GM23338 (cell line): ENCODE results near the gene COL4A2. TPM values are rescaled to one million over a fixed set of nuclear protein-coding genes. Genes with fewer than 3 reads are reported as not detected.

Source experiments
- ATAC-seq: fragments of 200-7000 bp; cut with Tn5 transposase; 3 replicates; pipeline ENCODE4 v1.9.1; 2020
- DNase-seq: peaks from one replicate; pipeline ENCODE4 v3.0.0-alpha.2; 2015; ENCODE audit warnings: low spot score
- H2AFZ ChIP-seq: fragments of 200-600 bp; sonication (generic); 2 replicates; pipeline ENCODE4 v1.8.0; 2016; ENCODE audit warnings: antibody characterized with exemption, mild to moderate bottlenecking, moderate library complexity
- H3F3A ChIP-seq: fragments of 200-600 bp; sonication (generic); replicated peaks from 2 replicates; pipeline ENCODE4 v1.8.0; 2017; ENCODE audit warnings: antibody characterized with exemption, mixed run types, low read depth
- H3K27ac ChIP-seq: fragments of 200-600 bp; sonication (generic); 2 replicates; pipeline ENCODE4 v1.6.1; 2016; ENCODE audit warnings: low read depth
- H3K27me3 ChIP-seq: fragments of 200-600 bp; sonication (generic); 2 replicates; pipeline ENCODE4 v1.8.0; 2016; ENCODE audit warnings: mild to moderate bottlenecking, mixed run types, moderate library complexity; ENCODE audit not compliant: insufficient read depth
- H3K36me3 ChIP-seq: fragments of 200-600 bp; sonication (generic); 2 replicates; pipeline ENCODE4 v1.8.0; 2016; ENCODE audit warnings: mild to moderate bottlenecking; ENCODE audit not compliant: insufficient read depth
- H3K4me1 ChIP-seq: fragments of 200-600 bp; sonication (generic); 2 replicates; pipeline ENCODE4 v1.8.0; 2016; ENCODE audit warnings: mild to moderate bottlenecking, moderate library complexity; ENCODE audit not compliant: insufficient read depth
- H3K4me2 ChIP-seq: fragments of 200-600 bp; sonication (generic); 2 replicates; pipeline ENCODE4 v1.7.1; 2017; ENCODE audit warnings: mixed run types
- H3K4me3 ChIP-seq: fragments of 200-600 bp; sonication (generic); 2 replicates; pipeline ENCODE4 v1.6.1; 2016; ENCODE audit warnings: mixed run types
- H3K79me2 ChIP-seq: fragments of 200-600 bp; sonication (generic); replicated peaks from 2 replicates; pipeline ENCODE4 v1.8.0; 2017; ENCODE audit warnings: mild to moderate bottlenecking; ENCODE audit not compliant: insufficient read depth
- H3K9me2 ChIP-seq: fragments of 200-600 bp; sonication (generic); 2 replicates; pipeline ENCODE4 v1.8.0; 2017; ENCODE audit not compliant: insufficient read depth
- H4K20me1 ChIP-seq: fragments of 200-600 bp; sonication (generic); replicated peaks from 2 replicates; pipeline ENCODE4 v1.8.0; 2017; ENCODE audit warnings: mild to moderate bottlenecking; ENCODE audit not compliant: insufficient read depth
- H3K27ac Mint-ChIP-seq: 2 replicates; pipeline ENCODE4 v1.8.0; 2020; ENCODE audit warnings: inconsistent platforms, mild to moderate bottlenecking, moderate library complexity, mixed read lengths
- H3K27me3 Mint-ChIP-seq: 3 replicates; pipeline ENCODE4 v1.8.0; 2022; ENCODE audit warnings: low read depth, mild to moderate bottlenecking, moderate library complexity, mixed read lengths, inconsistent platforms; ENCODE audit not compliant: insufficient read depth, poor library complexity
- H3K36me3 Mint-ChIP-seq: 3 replicates; pipeline ENCODE4 v1.8.0; 2021; ENCODE audit warnings: low read depth, mild to moderate bottlenecking, inconsistent platforms, moderate library complexity, mixed read lengths
- H3K4me1 Mint-ChIP-seq: 3 replicates; pipeline ENCODE4 v1.8.0; 2020; ENCODE audit warnings: mild to moderate bottlenecking, inconsistent platforms, mixed read lengths
- H3K4me3 Mint-ChIP-seq: 3 replicates; pipeline ENCODE4 v1.8.0; 2021; ENCODE audit warnings: moderate library complexity, mild to moderate bottlenecking, inconsistent platforms, mixed read lengths
- H3K9me3 Mint-ChIP-seq: 3 replicates; pipeline ENCODE4 v1.8.0; 2020; ENCODE audit warnings: moderate library complexity, mild to moderate bottlenecking, inconsistent platforms, mixed read lengths
- EZH2phosphoT487 ChIP-seq: fragments of 200-600 bp; sonication (generic); IDR thresholded peaks from one replicate; pipeline ENCODE4 v1.8.1; 2018; ENCODE audit warnings: antibody characterized with exemption; ENCODE audit not compliant: unreplicated experiment
- JUNB ChIP-seq: IDR thresholded peaks from one replicate; pipeline ENCODE4 v1.6.1; 2016; ENCODE audit warnings: antibody characterized with exemption; ENCODE audit not compliant: unreplicated experiment
- REST ChIP-seq: IDR thresholded peaks from one replicate; pipeline ENCODE4 v1.6.1; 2018; ENCODE audit warnings: antibody characterized with exemption; ENCODE audit not compliant: unreplicated experiment
- ZNF331 ChIP-seq: fragments of 250-450 bp; sonication (Bioruptor Pico); IDR thresholded peaks from 2 replicates; pipeline ENCODE4 v1.5.0; 2020; ENCODE audit warnings: low read depth, mild to moderate bottlenecking, moderate library complexity
- ZNF462 ChIP-seq: fragments of 250-450 bp; sonication (Bioruptor Pico); IDR thresholded peaks from 2 replicates; pipeline ENCODE4 v1.5.0; 2020; ENCODE audit warnings: mild to moderate bottlenecking, moderate library complexity
- polyA plus RNA-seq: library from polyadenylated mRNA; unstranded; fragments of >200 nt; fragmentation: Nextera tagmentation; extraction: Ambion mirVana; gene quantifications from 2 replicates; pipeline ENCODE4 v1.2.1, GENCODE V29; 2016
- total RNA-seq: library from RNA; depleted of rRNA; stranded (reverse); fragments of >200 nt; shearing (Covaris generic); gene quantifications from 2 replicates; pipeline ENCODE4 v1.2.3, GENCODE V29; 2014
- TF ChIP-seq, protein P1 (sequence below), 2 experiments: fragments of 200-600 bp in 1 of 2; sonication (generic) in 1 of 2; conservative IDR thresholded peaks; 2 replicates each; pipeline versions ENCODE4 v1.5.1 to v1.6.1; 2016 to 2017; ENCODE audit warnings: antibody characterized with exemption in 2 of 2, low read depth in 2 of 2, mild to moderate bottlenecking in 2 of 2, moderate library complexity in 1 of 2

COL4A2 gene
- total and polyA plus RNA-seq, 2 experiments from 2014 or later: 37.4 to 131 TPM

GRCh38 chr13:110454227-110454859 is 147.3 kb downstream of the COL4A2 start:
- Histone ChIP-seq H3K79me2 (no peaks in the 10 kb centered on the region), H3K27ac (peak overlapping the region; percentile 70; the same call in 1 of the 2 replicates), H3K36me3 (peaks cover 4% of the 10 kb centered on the region; the same call in 1 of the 2 replicates), H3K4me3 (no peak overlapping the region), H4K20me1 (no peaks in the 10 kb centered on the region), H3K9me2 (no peaks in the 10 kb centered on the region), H3K27me3 (no peaks in the 10 kb centered on the region), H3F3A (peaks cover 6% of the 10 kb centered on the region; the same call in 1 of the 2 replicates), H2AFZ (no peak overlapping the region), H3K4me1 (peaks cover 12% of the 10 kb centered on the region), H3K4me2 (peak overlapping the region; percentile 22; the same call in 1 of the 2 replicates)
- Mint-ChIP-seq H3K9me3 (no peaks in the 10 kb centered on the region; the same call in 2 of the 3 replicates), H3K27ac (peak overlapping the region; percentile 91), H3K27me3 (peaks cover 15% of the 10 kb centered on the region), H3K36me3 (peaks cover 8% of the 10 kb centered on the region), H3K4me3 (no peak overlapping the region), H3K4me1 (peaks cover 34% of the 10 kb centered on the region)
- ATAC-seq (peak; percentile 5; the same call in 1 of the 3 replicates), DNase-seq (no peak)
- no peak for TF ChIP-seq REST

DNA sequence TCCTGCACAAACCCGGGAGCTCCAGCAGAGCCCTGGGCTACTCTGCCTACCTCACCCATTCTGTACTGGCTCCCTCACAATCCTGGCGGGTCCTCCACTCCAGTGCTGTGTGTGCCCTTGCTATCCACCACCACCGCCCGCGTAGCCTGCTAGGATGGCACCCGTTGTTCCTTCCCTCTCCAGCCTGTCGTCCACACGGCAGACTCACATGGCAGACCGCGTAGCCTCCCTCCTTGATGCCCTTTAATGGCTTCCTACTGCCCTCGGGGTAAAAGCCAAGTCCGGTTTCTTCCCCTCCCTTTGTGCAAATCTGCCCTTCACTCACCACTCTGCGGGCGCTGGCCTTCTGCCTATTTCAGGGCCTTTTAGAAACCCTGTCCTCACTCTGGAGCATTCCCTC is 147.9 kb downstream of the COL4A2 start:
- Histone ChIP-seq H3K9me2 (no peaks in the 10 kb centered on the region), H2AFZ (no peak overlapping the region), H3K4me3 (no peak overlapping the region), H3K27ac (peak overlapping the region; percentile 70; the same call in 1 of the 2 replicates), H3K27me3 (no peaks in the 10 kb centered on the region), H3F3A (peaks cover 6% of the 10 kb centered on the region; the same call in 1 of the 2 replicates), H4K20me1 (no peaks in the 10 kb centered on the region), H3K79me2 (no peaks in the 10 kb centered on the region), H3K4me1 (peaks cover 12% of the 10 kb centered on the region), H3K36me3 (peaks cover 4% of the 10 kb centered on the region; the same call in 1 of the 2 replicates), H3K4me2 (no peak overlapping the region)
- Mint-ChIP-seq H3K27me3 (peaks cover 15% of the 10 kb centered on the region), H3K4me3 (no peak overlapping the region), H3K9me3 (no peaks in the 10 kb centered on the region; the same call in 2 of the 3 replicates), H3K27ac (peak overlapping the region; percentile 53; the same call in 1 of the 2 replicates), H3K4me1 (peaks cover 34% of the 10 kb centered on the region), H3K36me3 (peaks cover 8% of the 10 kb centered on the region)
- DNase-seq (no peak), ATAC-seq (peak; percentile 13)
- TF ChIP-seq ZNF462 (CRISPR knock-in tag): no peak
- TF ChIP-seq ZNF331 (CRISPR knock-in tag): no peak
- TF ChIP-seq, protein P1, sequence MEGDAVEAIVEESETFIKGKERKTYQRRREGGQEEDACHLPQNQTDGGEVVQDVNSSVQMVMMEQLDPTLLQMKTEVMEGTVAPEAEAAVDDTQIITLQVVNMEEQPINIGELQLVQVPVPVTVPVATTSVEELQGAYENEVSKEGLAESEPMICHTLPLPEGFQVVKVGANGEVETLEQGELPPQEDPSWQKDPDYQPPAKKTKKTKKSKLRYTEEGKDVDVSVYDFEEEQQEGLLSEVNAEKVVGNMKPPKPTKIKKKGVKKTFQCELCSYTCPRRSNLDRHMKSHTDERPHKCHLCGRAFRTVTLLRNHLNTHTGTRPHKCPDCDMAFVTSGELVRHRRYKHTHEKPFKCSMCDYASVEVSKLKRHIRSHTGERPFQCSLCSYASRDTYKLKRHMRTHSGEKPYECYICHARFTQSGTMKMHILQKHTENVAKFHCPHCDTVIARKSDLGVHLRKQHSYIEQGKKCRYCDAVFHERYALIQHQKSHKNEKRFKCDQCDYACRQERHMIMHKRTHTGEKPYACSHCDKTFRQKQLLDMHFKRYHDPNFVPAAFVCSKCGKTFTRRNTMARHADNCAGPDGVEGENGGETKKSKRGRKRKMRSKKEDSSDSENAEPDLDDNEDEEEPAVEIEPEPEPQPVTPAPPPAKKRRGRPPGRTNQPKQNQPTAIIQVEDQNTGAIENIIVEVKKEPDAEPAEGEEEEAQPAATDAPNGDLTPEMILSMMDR (conservative IDR thresholded peaks at IDR 0.05; ENCODE audit: low read depth in 2 of 2): no peak
- no peak for TF ChIP-seq JUNB
- no peak for TF ChIP-seq EZH2phosphoT487
